KMS-11 (cell line): ENCODE data around the gene ZNRF3.

Experiments used
- H2AFZ ChIP-seq: fragments of 200-600 bp; sonication (generic); 2 replicates; pipeline ENCODE4 v1.6.1; 2016; ENCODE audit warnings: antibody characterized with exemption, mixed run types, low read depth
- H3K27ac ChIP-seq: fragments of 200-600 bp; sonication (generic); 2 replicates; pipeline ENCODE4 v1.6.1; 2016; ENCODE audit warnings: mild to moderate bottlenecking, mixed run types
- H3K27me3 ChIP-seq: fragments of 200-600 bp; sonication (generic); 2 replicates; pipeline ENCODE4 v1.6.1; 2017; ENCODE audit warnings: mild to moderate bottlenecking, low read depth, mixed run types, moderate library complexity; ENCODE audit not compliant: insufficient read depth
- H3K36me3 ChIP-seq: fragments of 200-600 bp; sonication (generic); 2 replicates; pipeline ENCODE4 v1.6.1; 2017; ENCODE audit warnings: mild to moderate bottlenecking, mixed run types; ENCODE audit not compliant: insufficient read depth
- H3K4me1 ChIP-seq: fragments of 200-600 bp; sonication (generic); 2 replicates; pipeline ENCODE4 v1.6.1; 2016; ENCODE audit warnings: mild to moderate bottlenecking, low read depth, mixed run types; ENCODE audit not compliant: poor library complexity, severe bottlenecking
- H3K4me2 ChIP-seq: fragments of 200-600 bp; sonication (generic); 2 replicates; pipeline ENCODE4 v1.7.0; 2016; ENCODE audit warnings: mild to moderate bottlenecking, mixed run types
- H3K4me3 ChIP-seq: fragments of 200-600 bp; sonication (generic); IDR thresholded peaks from 2 replicates; pipeline ENCODE4 v1.6.1; 2017; ENCODE audit warnings: low read depth, low read length, mixed read lengths; ENCODE audit not compliant: insufficient read depth
- H3K79me2 ChIP-seq: fragments of 200-600 bp; sonication (generic); 2 replicates; pipeline ENCODE4 v1.6.1; 2016; ENCODE audit warnings: low read depth, mixed run types; ENCODE audit not compliant: insufficient read depth
- H3K9ac ChIP-seq: fragments of 200-600 bp; sonication (generic); 2 replicates; pipeline ENCODE4 v1.6.1; 2016; ENCODE audit warnings: mild to moderate bottlenecking, mixed run types
- H4K20me1 ChIP-seq: fragments of 200-600 bp; sonication (generic); 2 replicates; pipeline ENCODE4 v1.6.1; 2016; ENCODE audit warnings: mild to moderate bottlenecking, mixed run types; ENCODE audit not compliant: insufficient read depth
- CTCF ChIP-seq: fragments of 200-600 bp; sonication (generic); conservative IDR thresholded peaks from 2 replicates; pipeline ENCODE4 v1.6.1; 2017; ENCODE audit warnings: low read depth, mild to moderate bottlenecking, antibody characterized with exemption, low read length, moderate library complexity, mixed read lengths

ZNRF3 gene

GRCh38 chr22:28882878-28883656 lies at the start of gene ZNRF3:
TSS of gene ZNRF3 (plus strand) at chr22:28883572. CDS start at chr22:28883767, 195 bp downstream.
- peak within 1 kb of the TSS; percentile 90 for H2AFZ ChIP-seq
- H3K9ac ChIP-seq, result peak within 1 kb of the TSS; percentile 83
- H4K20me1 ChIP-seq, result peaks cover 9% of the 10 kb centered on the region; the same call in 1 of the 2 replicates

GRCh38 chr22:28835630-28836189 lies 47.7 kb upstream of the ZNRF3 start:
- H3K4me1 ChIP-seq, result peaks cover 7% of the 10 kb centered on the region
- H3K36me3 ChIP-seq, result no peaks in the 10 kb centered on the region
- H4K20me1 ChIP-seq, result no peaks in the 10 kb centered on the region
- no peaks in the 10 kb centered on the region for H3K79me2 ChIP-seq
- H3K27ac ChIP-seq, result no peak overlapping the region
- H3K4me3 ChIP-seq, result no peak overlapping the region
- no peak overlapping the region for H3K9ac ChIP-seq
- TF ChIP-seq CTCF, result no peak
- no peak overlapping the region for H2AFZ ChIP-seq
- no peaks in the 10 kb centered on the region for H3K27me3 ChIP-seq
- H3K4me2 ChIP-seq, result no peak overlapping the region

More at GRCh38 chr22:28882878-28883656, at the start of gene ZNRF3:
- H3K4me2 ChIP-seq, result peak within 1 kb of the TSS; percentile 100
- H3K4me3 ChIP-seq, result no peak within 1 kb of the TSS
- no peak for TF ChIP-seq CTCF
- H3K36me3 ChIP-seq, result no peaks in the 10 kb centered on the region
- H3K79me2 ChIP-seq, result peaks cover 35% of the 10 kb centered on the region; the same call in 1 of the 2 replicates
- no peaks in the 10 kb centered on the region for H3K27me3 ChIP-seq
- peaks cover 25% of the 10 kb centered on the region for H3K4me1 ChIP-seq
- H3K27ac ChIP-seq, result peak within 1 kb of the TSS; percentile 57

- Histone ChIP-seq H3K4me3 (no peak overlapping the region), H4K20me1 (no peaks in the 10 kb centered on the region), H3K4me1 (peaks cover 7% of the 10 kb centered on the region), H3K36me3 (no peaks in the 10 kb centered on the region), H3K9ac (no peak overlapping the region), H2AFZ (no peak overlapping the region), H3K27ac (no peak overlapping the region), H3K79me2 (no peaks in the 10 kb centered on the region), H3K4me2 (no peak overlapping the region), H3K27me3 (no peaks in the 10 kb centered on the region)
- no peak for TF ChIP-seq CTCF
Measured at GRCh38 chr22:28837640-28838039, 45.7 kb upstream of the ZNRF3 start.

GRCh38 chr22:28838971-28839370 lies 44.4 kb upstream of the ZNRF3 start:
- no peak overlapping the region for H3K9ac ChIP-seq
- H3K27ac ChIP-seq, result no peak overlapping the region
- H3K4me2 ChIP-seq, result no peak overlapping the region
- H3K4me3 ChIP-seq, result no peak overlapping the region
- no peaks in the 10 kb centered on the region for H3K36me3 ChIP-seq
- H2AFZ ChIP-seq, result no peak overlapping the region
- TF ChIP-seq CTCF, result no peak
- no peaks in the 10 kb centered on the region for H3K79me2 ChIP-seq
- H3K4me1 ChIP-seq, result no peaks in the 10 kb centered on the region
- no peaks in the 10 kb centered on the region for H3K27me3 ChIP-seq
- no peaks in the 10 kb centered on the region for H4K20me1 ChIP-seq
